ENCODE results near the gene TPCN2. TPM values are rescaled to one million over a fixed set of nuclear protein-coding genes. Genes with fewer than 3 reads are reported as not detected.

TPCN2 gene
- total and polyA plus RNA-seq, 2 of the 8 experiments (the other 6 are each of a cell fraction or from before 2014, with no cell fraction given): 9.7 to 18.6 TPM

DNA sequence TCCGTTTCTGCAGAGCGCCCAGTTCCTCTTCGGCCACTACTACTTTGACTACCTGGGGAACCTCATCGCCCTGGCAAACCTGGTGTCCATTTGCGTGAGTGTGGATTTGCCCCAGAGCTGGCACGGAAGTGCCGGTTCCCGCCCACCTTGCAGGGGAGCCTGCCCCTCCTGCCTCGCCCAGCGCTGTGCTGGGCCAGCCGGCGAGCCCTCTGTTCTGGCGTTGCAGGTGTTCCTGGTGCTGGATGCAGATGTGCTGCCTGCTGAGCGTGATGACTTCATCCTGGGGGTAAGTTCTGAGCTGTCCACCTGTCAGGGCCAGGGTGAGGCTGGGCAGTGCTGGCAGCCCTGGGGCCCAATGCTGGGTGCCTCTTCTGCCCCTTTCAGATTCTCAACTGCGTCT lies 29.8 kb downstream of the TPCN2 start:
- Histone ChIP-seq H3K79me1 (ENCODE audit: low read depth, low read length) (no peaks in the 10 kb centered on the region), H3K4ac (replicated peaks; ENCODE audit: insufficient read length, low read depth, low read length) (no peak overlapping the region), H3K23me2 (ENCODE audit: low read depth, low read length) (peaks cover 2% of the 10 kb centered on the region; the same call in 1 of the 2 replicates), H3K27me3 (replicated peaks in 1 of 4; ENCODE audit: control insufficient read depth in 3 of 4, extremely low read depth in 1 of 4, insufficient read depth in 3 of 4, low read length in 3 of 4) (no peaks in the 10 kb centered on the region), H2BK5ac (ENCODE audit: low read depth, low read length) (no peak overlapping the region), H4K91ac (replicated peaks; ENCODE audit: insufficient read length, low read length) (no peak overlapping the region), H3K56ac (replicated peaks; ENCODE audit: insufficient read length, low read depth, low read length) (no peak overlapping the region), H4K20me1 (replicated peaks in 1 of 2; ENCODE audit: control insufficient read depth in 1 of 2, insufficient read depth in 2 of 2, low read length in 2 of 2) (peaks cover 5 to 14% of the 10 kb centered on the region in 2 experiments), H2BK15ac (ENCODE audit: low read length) (no peak overlapping the region), H3K36me3 (ENCODE audit: control insufficient read depth in 2 of 4, insufficient read depth in 4 of 4, low read length in 3 of 4) (peaks cover 4 to 11% (median 9%) of the 10 kb centered on the region in 4 experiments; a peak in 7 of 8 replicates), H3K23ac (ENCODE audit: insufficient read length) (no peak overlapping the region), H3K9me3 (ENCODE audit: insufficient read depth in 2 of 2, low read depth in 1 of 2, low read length in 1 of 2) (no peaks in the 10 kb centered on the region), H4K5ac (ENCODE audit: insufficient read length, low read depth, low read length) (no peak overlapping the region), H3K14ac (ENCODE audit: insufficient read length) (no peak overlapping the region), H2AFZ (ENCODE audit: low read length) (no peak overlapping the region), H2AK5ac (ENCODE audit: low read depth, low read length) (no peak overlapping the region), H2BK12ac (ENCODE audit: low read depth, low read length) (no peak overlapping the region), H3K4me2 (ENCODE audit: insufficient read depth in 1 of 2, low read depth in 2 of 2, low read length in 2 of 2) (no peak overlapping the region), H3K27ac (ENCODE audit: low read depth, low read length) (no peak overlapping the region), H3K9ac (replicated peaks in 1 of 4; ENCODE audit: extremely low read depth in 1 of 4, low read depth in 3 of 4, low read length in 3 of 4) (no peak overlapping the region), H2BK20ac (ENCODE audit: low read length) (no peak overlapping the region), H3K18ac (ENCODE audit: extremely low read depth, low read length) (no peak overlapping the region), H3K4me3 (ENCODE audit: extremely low read depth in 1 of 4, insufficient read depth in 2 of 4, low read depth in 3 of 4, low read length in 4 of 4) (no peak overlapping the region), H3K79me2 (ENCODE audit: control insufficient read depth in 1 of 2, insufficient read depth in 2 of 2, low read length in 2 of 2) (no peaks in the 10 kb centered on the region), H3K4me1 (replicated peaks in 1 of 4; ENCODE audit: control insufficient read depth in 3 of 4, insufficient read depth in 4 of 4, low read length in 3 of 4) (no peaks in the 10 kb centered on the region), H2BK120ac (replicated peaks; ENCODE audit: low read depth, low read length) (no peak overlapping the region), H4K8ac (ENCODE audit: extremely low read depth, insufficient read depth, low read length) (no peak overlapping the region)
- ChIA-PET CTCF (ENCODE audit: partially characterized antibody) (no interaction called here), POLR2A (ENCODE audit: partially characterized antibody) (no interaction called here)
- TF ChIP-seq HDAC6 (IDR thresholded peaks at IDR 0.05; ENCODE audit: low read depth, low read length) (no peak), ASH2L (IDR thresholded peaks at IDR 0.05; ENCODE audit: low read length) (no peak), RXRA (IDR thresholded peaks at IDR 0.05; ENCODE audit: insufficient read depth, low read depth, low read length) (no peak), TBP (IDR thresholded peaks at IDR 0.05; ENCODE audit: low read depth, low read length) (no peak), GABPA (IDR thresholded peaks at IDR 0.05; ENCODE audit: borderline replicate concordance, insufficient read depth, low read length) (no peak), SP1 (IDR thresholded peaks at IDR 0.05; ENCODE audit: low read depth, low read length) (no peak), CEBPB (IDR thresholded peaks at IDR 0.05; ENCODE audit: low read depth, low read length) (no peak)
- FAIRE-seq: no peak
- WGBS, 2 experiments (ENCODE audit: extremely low coverage in 1 of 2, insufficient coverage in 1 of 2, insufficient read length in 1 of 2, insufficient replicate concordance in 2 of 2, low coverage in 1 of 2, low lambda C conversion rate in 2 of 2, missing lambda C conversion rate in 1 of 2): 89% methylated on average over 15 of the region's 15 CpGs; no CpG with 5 or more reads in 1 of the 2 experiments
- DNase-seq (ENCODE audit: low read depth in 1 of 2, low spot score in 2 of 2): no peak
